AG04450 (cell line): Measurements from ENCODE around the gene LRP2. TPM values are rescaled to one million over a fixed set of nuclear protein-coding genes. Genes with fewer than 3 reads are reported as not detected.
"Not testable (repeated sequence)": the region's sequence is repeated elsewhere in the genome, so short reads cannot be mapped to it uniquely, and the experiment has no call there.

Source experiments
- CTCF ChIA-PET: fragments of 300-600, 350-600 bp; formaldehyde crosslinking; extraction: SDS; loops from one replicate; lab custom pipeline; 2022; ENCODE audit warnings: antibody characterized with exemption, inconsistent platforms; lab: Charles Lee
- POLR2A ChIA-PET: fragments of 350-600 bp; formaldehyde crosslinking; extraction: SDS; loops from one replicate; lab custom pipeline; 2021; ENCODE audit warnings: antibody characterized with exemption, inconsistent platforms; lab: Yijun Ruan, JAX
- DNase-seq: peaks from one replicate; pipeline ENCODE4 v3.0.0-alpha.2; 2011; ENCODE audit warnings: low read depth, low spot score
- H3K27ac ChIP-seq: one replicate; pipeline ENCODE4 v1.5.1; 2012; ENCODE audit warnings: low read depth, low read length, control low read depth
- H3K27me3 ChIP-seq: one replicate; pipeline ENCODE4 v1.6.0; 2012; ENCODE audit warnings: low read length; ENCODE audit not compliant: control insufficient read depth, insufficient read depth
- H3K4me3 ChIP-seq: 2 replicates; pipeline ENCODE4 v1.5.1; 2011; ENCODE audit warnings: mild to moderate bottlenecking, low read depth, low read length, control low read depth
- H3K9me3 ChIP-seq: 2 replicates; pipeline ENCODE4 v1.5.1; 2012; ENCODE audit warnings: low read length; ENCODE audit not compliant: control insufficient read depth, insufficient read depth
- polyA plus RNA-seq: library from polyadenylated mRNA; depleted of rRNA; stranded (reverse); fragments of >200 nt; gene quantifications from 2 replicates; pipeline ENCODE4 v1.2.3, GENCODE V29; 2011
- TF ChIP-seq, protein P1 (sequence below): IDR thresholded peaks from 2 replicates; pipeline ENCODE4 v1.5.1; 2011; ENCODE audit warnings: low read depth, low read length, control low read depth, inconsistent platforms

LRP2 gene
- polyA plus RNA-seq, 1 experiment = not detected

GRCh38 chr2:169280502-169280901 lies 81.8 kb downstream of the LRP2 start:
- Histone ChIP-seq H3K4me3 (no peak overlapping the region), H3K27me3 (no peaks in the 10 kb centered on the region), H3K9me3 (no peaks in the 10 kb centered on the region), H3K27ac (no peak overlapping the region)
- TF ChIP-seq, protein P1, sequence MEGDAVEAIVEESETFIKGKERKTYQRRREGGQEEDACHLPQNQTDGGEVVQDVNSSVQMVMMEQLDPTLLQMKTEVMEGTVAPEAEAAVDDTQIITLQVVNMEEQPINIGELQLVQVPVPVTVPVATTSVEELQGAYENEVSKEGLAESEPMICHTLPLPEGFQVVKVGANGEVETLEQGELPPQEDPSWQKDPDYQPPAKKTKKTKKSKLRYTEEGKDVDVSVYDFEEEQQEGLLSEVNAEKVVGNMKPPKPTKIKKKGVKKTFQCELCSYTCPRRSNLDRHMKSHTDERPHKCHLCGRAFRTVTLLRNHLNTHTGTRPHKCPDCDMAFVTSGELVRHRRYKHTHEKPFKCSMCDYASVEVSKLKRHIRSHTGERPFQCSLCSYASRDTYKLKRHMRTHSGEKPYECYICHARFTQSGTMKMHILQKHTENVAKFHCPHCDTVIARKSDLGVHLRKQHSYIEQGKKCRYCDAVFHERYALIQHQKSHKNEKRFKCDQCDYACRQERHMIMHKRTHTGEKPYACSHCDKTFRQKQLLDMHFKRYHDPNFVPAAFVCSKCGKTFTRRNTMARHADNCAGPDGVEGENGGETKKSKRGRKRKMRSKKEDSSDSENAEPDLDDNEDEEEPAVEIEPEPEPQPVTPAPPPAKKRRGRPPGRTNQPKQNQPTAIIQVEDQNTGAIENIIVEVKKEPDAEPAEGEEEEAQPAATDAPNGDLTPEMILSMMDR = no peak
- CTCF ChIA-PET = no interaction called here
- no peak for DNase-seq
- POLR2A ChIA-PET = no interaction called here

GRCh38 chr2:169275696-169276444 lies 86.5 kb downstream of the LRP2 start:
- Histone ChIP-seq H3K4me3 (no peak overlapping the region), H3K27ac (no peak overlapping the region), H3K27me3 (no peaks in the 10 kb centered on the region), H3K9me3 (no peaks in the 10 kb centered on the region)
- ChIA-PET POLR2A (no interaction called here), CTCF (no interaction called here)
- DNase-seq = no peak
- TF ChIP-seq, protein P1 = no peak

- TF ChIP-seq, protein P1 = no peak
- Histone ChIP-seq H3K9me3 (no peaks in the 10 kb centered on the region), H3K27ac (no peak overlapping the region), H3K4me3 (no peak overlapping the region), H3K27me3 (no peaks in the 10 kb centered on the region)
- POLR2A ChIA-PET = no interaction called here
- CTCF ChIA-PET = no interaction called here
- DNase-seq = no peak
These were observed 90.3 kb downstream of the LRP2 start for GRCh38 chr2:169272010-169272409.

DNA sequence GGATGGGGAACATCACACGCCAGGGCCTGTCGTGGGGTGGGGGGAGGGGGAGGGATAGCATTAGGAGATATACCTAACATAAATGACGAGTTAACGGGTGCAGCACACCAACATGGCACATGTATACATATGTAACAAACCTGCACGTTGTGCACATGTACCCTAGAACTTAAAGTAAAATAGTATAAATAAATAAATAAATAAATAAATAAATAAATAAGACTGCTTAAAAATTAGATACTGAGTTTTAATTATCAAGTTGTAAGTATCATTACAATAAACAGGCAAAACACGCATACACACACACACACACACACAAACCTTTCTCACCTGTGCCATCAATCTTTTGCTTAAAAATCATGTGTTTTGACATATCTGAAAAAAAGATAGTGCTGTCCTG lies 91.8 kb downstream of the LRP2 start:
- H3K27me3 ChIP-seq, H3K27ac ChIP-seq, H3K4me3 ChIP-seq, H3K9me3 ChIP-seq, CTCF ChIA-PET, POLR2A ChIA-PET, DNase-seq: not testable (repeated sequence)

DNA sequence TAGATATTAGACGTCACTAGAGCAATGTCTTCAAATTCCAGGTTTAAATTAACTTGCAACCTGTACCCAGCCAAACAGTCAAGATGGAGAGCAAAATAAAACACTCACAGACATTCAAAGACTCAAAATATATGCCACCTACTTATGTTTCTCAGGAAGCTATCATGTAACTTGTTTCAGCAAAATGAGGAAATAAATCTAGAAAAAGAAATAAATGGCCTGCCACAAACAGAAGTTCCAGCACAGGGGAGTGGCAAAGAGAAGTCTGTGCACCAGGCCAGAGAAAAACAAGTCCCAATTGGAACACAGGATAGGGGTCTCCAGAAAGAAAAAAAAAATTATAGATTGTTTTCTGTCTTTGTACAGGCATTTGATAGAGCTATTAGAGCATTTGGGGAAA lies 96.7 kb downstream of the LRP2 start:
- no peaks in the 10 kb centered on the region for H3K27me3 ChIP-seq
- CTCF ChIA-PET = no interaction called here
- TF ChIP-seq, protein P1 = no peak
- no peak overlapping the region for H3K4me3 ChIP-seq
- no peak for DNase-seq
- POLR2A ChIA-PET = no interaction called here
- no peak overlapping the region for H3K27ac ChIP-seq
- no peaks in the 10 kb centered on the region for H3K9me3 ChIP-seq
